Measurements from ENCODE around the gene EP400.

DNA sequence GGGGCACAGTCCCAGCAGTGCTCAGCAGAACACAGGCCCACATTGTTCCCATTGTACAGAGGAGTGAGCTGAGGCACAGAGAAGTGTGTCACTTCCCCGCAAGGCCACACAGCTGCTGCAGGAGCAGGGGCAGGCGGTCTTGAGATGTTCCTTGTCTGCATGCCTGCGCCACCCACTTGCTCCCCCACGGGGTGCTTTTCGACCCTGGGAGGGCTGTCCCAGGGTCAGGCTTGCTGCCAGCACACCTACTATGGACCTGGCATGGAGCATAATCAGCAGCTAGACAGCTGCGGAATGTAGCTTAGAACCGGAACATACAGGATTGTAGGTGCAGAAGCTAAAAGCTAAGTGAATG is 7.8 kb upstream of the EP400 start:
- TF ChIP-seq, protein P1, sequence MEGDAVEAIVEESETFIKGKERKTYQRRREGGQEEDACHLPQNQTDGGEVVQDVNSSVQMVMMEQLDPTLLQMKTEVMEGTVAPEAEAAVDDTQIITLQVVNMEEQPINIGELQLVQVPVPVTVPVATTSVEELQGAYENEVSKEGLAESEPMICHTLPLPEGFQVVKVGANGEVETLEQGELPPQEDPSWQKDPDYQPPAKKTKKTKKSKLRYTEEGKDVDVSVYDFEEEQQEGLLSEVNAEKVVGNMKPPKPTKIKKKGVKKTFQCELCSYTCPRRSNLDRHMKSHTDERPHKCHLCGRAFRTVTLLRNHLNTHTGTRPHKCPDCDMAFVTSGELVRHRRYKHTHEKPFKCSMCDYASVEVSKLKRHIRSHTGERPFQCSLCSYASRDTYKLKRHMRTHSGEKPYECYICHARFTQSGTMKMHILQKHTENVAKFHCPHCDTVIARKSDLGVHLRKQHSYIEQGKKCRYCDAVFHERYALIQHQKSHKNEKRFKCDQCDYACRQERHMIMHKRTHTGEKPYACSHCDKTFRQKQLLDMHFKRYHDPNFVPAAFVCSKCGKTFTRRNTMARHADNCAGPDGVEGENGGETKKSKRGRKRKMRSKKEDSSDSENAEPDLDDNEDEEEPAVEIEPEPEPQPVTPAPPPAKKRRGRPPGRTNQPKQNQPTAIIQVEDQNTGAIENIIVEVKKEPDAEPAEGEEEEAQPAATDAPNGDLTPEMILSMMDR (IDR thresholded peaks at IDR 0.05; ENCODE audit: control extremely low read depth in 1 of 3, insufficient read depth in 1 of 3, low read depth in 1 of 3, low read length in 3 of 3), result no peak
- TF ChIP-seq TAF1 (IDR thresholded peaks at IDR 0.05; ENCODE audit: low read depth, low read length) (no peak), KDM5A (IDR thresholded peaks at IDR 0.05; ENCODE audit: low read length) (no peak), BRCA1 (IDR thresholded peaks at IDR 0.05; ENCODE audit: low read depth, low read length) (no peak), FOSL1 (IDR thresholded peaks at IDR 0.05; ENCODE audit: insufficient read depth, low read depth, low read length) (no peak), EGR1 (IDR thresholded peaks at IDR 0.05; ENCODE audit: borderline replicate concordance, low read depth, low read length) (no peak), TBP (IDR thresholded peaks at IDR 0.05; ENCODE audit: low read depth, low read length) (no peak)

All from H1 (cell line).